Measurements from ENCODE around the gene FBXO42. TPM values are rescaled to one million over a fixed set of nuclear protein-coding genes. Genes with fewer than 3 reads are reported as not detected.

The FBXO42 gene
- total and polyA plus RNA-seq, 2 experiments from 2014 or later = 6.0 to 20.7 TPM

DNA sequence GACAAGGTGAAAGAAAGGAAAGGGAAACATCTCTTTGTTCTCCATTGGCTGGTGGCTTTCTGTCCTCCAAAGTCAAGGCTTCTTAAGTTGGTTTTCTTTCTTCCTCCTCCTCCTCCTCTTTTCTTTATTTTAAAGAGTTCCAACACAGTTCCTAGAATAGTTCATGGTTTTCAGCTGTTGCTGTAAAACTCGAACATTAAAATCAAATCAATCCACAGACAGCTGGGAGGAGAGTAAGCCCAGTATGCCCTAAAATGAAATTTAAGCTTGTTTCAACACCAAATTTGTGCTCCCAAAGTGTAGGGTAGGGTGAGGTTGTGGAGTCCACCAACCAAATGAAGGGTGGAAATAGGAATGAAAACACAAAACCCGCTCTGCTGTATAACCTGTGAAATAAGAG lies 104.8 kb downstream of the FBXO42 start:
- Mint-ChIP-seq H3K4me1 (peaks cover 2% of the 10 kb centered on the region; the same call in 1 of the 3 replicates), H3K27ac (no peak overlapping the region)
- peaks cover 5% of the 10 kb centered on the region for H4K20me1 ChIP-seq (replicated peaks; ENCODE audit: insufficient read depth)

More for the DNA sequence above, 104.8 kb downstream of the FBXO42 start:
- Histone ChIP-seq H3K9me2 (ENCODE audit: insufficient read depth) (no peaks in the 10 kb centered on the region), H3K27me3 (ENCODE audit: insufficient read depth) (no peaks in the 10 kb centered on the region), H3K4me1 (ENCODE audit: insufficient read depth) (no peaks in the 10 kb centered on the region), H3K27ac (ENCODE audit: low read depth) (no peak overlapping the region), H3K4me2 (no peak overlapping the region), H3K36me3 (ENCODE audit: insufficient read depth) (peaks cover 4% of the 10 kb centered on the region; the same call in 1 of the 2 replicates), H3K79me2 (replicated peaks; ENCODE audit: insufficient read depth) (no peaks in the 10 kb centered on the region), H2AFZ (no peak overlapping the region), H3K4me3 (no peak overlapping the region), H3F3A (replicated peaks; ENCODE audit: low read depth) (peaks cover 4% of the 10 kb centered on the region)
- Mint-ChIP-seq H3K9me3 (no peaks in the 10 kb centered on the region), H3K27me3 (ENCODE audit: insufficient read depth, low read depth, poor library complexity) (peaks cover under 1% of the 10 kb centered on the region), H3K36me3 (ENCODE audit: low read depth) (peaks cover 8% of the 10 kb centered on the region; the same call in 2 of the 3 replicates), H3K4me3 (no peak overlapping the region)
- ATAC-seq = no peak
- TF ChIP-seq, protein P1, sequence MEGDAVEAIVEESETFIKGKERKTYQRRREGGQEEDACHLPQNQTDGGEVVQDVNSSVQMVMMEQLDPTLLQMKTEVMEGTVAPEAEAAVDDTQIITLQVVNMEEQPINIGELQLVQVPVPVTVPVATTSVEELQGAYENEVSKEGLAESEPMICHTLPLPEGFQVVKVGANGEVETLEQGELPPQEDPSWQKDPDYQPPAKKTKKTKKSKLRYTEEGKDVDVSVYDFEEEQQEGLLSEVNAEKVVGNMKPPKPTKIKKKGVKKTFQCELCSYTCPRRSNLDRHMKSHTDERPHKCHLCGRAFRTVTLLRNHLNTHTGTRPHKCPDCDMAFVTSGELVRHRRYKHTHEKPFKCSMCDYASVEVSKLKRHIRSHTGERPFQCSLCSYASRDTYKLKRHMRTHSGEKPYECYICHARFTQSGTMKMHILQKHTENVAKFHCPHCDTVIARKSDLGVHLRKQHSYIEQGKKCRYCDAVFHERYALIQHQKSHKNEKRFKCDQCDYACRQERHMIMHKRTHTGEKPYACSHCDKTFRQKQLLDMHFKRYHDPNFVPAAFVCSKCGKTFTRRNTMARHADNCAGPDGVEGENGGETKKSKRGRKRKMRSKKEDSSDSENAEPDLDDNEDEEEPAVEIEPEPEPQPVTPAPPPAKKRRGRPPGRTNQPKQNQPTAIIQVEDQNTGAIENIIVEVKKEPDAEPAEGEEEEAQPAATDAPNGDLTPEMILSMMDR (conservative IDR thresholded peaks at IDR 0.05; ENCODE audit: low read depth in 2 of 2) = no peak
- no peak for TF ChIP-seq ZNF331 (CRISPR knock-in tag; IDR thresholded peaks at IDR 0.05; ENCODE audit: low read depth)
- TF ChIP-seq, protein P2, sequence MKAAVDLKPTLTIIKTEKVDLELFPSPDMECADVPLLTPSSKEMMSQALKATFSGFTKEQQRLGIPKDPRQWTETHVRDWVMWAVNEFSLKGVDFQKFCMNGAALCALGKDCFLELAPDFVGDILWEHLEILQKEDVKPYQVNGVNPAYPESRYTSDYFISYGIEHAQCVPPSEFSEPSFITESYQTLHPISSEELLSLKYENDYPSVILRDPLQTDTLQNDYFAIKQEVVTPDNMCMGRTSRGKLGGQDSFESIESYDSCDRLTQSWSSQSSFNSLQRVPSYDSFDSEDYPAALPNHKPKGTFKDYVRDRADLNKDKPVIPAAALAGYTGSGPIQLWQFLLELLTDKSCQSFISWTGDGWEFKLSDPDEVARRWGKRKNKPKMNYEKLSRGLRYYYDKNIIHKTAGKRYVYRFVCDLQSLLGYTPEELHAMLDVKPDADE (IDR thresholded peaks at IDR 0.05) = no peak
- TF ChIP-seq, protein P3, sequence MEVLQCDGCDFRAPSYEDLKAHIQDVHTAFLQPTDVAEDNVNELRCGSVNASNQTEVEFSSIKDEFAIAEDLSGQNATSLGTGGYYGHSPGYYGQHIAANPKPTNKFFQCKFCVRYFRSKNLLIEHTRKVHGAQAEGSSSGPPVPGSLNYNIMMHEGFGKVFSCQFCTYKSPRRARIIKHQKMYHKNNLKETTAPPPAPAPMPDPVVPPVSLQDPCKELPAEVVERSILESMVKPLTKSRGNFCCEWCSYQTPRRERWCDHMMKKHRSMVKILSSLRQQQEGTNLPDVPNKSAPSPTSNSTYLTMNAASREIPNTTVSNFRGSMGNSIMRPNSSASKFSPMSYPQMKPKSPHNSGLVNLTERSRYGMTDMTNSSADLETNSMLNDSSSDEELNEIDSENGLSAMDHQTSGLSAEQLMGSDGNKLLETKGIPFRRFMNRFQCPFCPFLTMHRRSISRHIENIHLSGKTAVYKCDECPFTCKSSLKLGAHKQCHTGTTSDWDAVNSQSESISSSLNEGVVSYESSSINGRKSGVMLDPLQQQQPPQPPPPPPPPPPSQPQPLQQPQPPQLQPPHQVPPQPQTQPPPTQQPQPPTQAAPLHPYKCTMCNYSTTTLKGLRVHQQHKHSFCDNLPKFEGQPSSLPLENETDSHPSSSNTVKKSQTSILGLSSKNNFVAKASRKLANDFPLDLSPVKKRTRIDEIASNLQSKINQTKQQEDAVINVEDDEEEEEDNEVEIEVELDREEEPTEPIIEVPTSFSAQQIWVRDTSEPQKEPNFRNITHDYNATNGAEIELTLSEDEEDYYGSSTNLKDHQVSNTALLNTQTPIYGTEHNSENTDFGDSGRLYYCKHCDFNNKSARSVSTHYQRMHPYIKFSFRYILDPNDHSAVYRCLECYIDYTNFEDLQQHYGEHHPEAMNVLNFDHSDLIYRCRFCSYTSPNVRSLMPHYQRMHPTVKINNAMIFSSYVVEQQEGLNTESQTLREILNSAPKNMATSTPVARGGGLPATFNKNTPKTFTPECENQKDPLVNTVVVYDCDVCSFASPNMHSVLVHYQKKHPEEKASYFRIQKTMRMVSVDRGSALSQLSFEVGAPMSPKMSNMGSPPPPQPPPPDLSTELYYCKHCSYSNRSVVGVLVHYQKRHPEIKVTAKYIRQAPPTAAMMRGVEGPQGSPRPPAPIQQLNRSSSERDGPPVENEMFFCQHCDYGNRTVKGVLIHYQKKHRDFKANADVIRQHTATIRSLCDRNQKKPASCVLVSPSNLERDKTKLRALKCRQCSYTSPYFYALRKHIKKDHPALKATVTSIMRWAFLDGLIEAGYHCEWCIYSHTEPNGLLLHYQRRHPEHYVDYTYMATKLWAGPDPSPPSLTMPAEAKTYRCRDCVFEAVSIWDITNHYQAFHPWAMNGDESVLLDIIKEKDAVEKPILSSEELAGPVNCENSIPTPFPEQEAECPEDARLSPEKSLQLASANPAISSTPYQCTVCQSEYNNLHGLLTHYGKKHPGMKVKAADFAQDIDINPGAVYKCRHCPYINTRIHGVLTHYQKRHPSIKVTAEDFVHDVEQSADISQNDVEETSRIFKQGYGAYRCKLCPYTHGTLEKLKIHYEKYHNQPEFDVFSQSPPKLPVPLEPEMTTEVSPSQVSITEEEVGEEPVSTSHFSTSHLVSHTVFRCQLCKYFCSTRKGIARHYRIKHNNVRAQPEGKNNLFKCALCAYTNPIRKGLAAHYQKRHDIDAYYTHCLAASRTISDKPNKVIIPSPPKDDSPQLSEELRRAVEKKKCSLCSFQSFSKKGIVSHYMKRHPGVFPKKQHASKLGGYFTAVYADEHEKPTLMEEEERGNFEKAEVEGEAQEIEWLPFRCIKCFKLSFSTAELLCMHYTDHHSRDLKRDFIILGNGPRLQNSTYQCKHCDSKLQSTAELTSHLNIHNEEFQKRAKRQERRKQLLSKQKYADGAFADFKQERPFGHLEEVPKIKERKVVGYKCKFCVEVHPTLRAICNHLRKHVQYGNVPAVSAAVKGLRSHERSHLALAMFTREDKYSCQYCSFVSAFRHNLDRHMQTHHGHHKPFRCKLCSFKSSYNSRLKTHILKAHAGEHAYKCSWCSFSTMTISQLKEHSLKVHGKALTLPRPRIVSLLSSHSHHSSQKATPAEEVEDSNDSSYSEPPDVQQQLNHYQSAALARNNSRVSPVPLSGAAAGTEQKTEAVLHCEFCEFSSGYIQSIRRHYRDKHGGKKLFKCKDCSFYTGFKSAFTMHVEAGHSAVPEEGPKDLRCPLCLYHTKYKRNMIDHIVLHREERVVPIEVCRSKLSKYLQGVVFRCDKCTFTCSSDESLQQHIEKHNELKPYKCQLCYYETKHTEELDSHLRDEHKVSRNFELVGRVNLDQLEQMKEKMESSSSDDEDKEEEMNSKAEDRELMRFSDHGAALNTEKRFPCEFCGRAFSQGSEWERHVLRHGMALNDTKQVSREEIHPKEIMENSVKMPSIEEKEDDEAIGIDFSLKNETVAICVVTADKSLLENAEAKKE (CRISPR knock-in tag; IDR thresholded peaks at IDR 0.05) = no peak
- TF ChIP-seq POLR2AphosphoS5 (IDR thresholded peaks at IDR 0.05; ENCODE audit: low read depth) = no peak
- TF ChIP-seq, protein P4, sequence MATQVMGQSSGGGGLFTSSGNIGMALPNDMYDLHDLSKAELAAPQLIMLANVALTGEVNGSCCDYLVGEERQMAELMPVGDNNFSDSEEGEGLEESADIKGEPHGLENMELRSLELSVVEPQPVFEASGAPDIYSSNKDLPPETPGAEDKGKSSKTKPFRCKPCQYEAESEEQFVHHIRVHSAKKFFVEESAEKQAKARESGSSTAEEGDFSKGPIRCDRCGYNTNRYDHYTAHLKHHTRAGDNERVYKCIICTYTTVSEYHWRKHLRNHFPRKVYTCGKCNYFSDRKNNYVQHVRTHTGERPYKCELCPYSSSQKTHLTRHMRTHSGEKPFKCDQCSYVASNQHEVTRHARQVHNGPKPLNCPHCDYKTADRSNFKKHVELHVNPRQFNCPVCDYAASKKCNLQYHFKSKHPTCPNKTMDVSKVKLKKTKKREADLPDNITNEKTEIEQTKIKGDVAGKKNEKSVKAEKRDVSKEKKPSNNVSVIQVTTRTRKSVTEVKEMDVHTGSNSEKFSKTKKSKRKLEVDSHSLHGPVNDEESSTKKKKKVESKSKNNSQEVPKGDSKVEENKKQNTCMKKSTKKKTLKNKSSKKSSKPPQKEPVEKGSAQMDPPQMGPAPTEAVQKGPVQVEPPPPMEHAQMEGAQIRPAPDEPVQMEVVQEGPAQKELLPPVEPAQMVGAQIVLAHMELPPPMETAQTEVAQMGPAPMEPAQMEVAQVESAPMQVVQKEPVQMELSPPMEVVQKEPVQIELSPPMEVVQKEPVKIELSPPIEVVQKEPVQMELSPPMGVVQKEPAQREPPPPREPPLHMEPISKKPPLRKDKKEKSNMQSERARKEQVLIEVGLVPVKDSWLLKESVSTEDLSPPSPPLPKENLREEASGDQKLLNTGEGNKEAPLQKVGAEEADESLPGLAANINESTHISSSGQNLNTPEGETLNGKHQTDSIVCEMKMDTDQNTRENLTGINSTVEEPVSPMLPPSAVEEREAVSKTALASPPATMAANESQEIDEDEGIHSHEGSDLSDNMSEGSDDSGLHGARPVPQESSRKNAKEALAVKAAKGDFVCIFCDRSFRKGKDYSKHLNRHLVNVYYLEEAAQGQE (IDR thresholded peaks at IDR 0.05; ENCODE audit: unreplicated experiment) = no peak
- no peak for TF ChIP-seq NANOG (IDR thresholded peaks at IDR 0.05; ENCODE audit: borderline replicate concordance)
- DNase-seq (ENCODE audit: low spot score) = no peak
